Measurements from ENCODE around the gene ATAD2B. TPM values are rescaled to one million over a fixed set of nuclear protein-coding genes. Genes with fewer than 3 reads are reported as not detected.

Gene ATAD2B
- total RNA-seq, result 3.0 and 15.6 TPM in 2 replicates

GRCh38 chr2:23926750-23927571 lies at the start of gene ATAD2B:
ATAD2B (minus strand) TSS chr2:23927123; CDS start chr2:23926770, 353 bp downstream.

DNA sequence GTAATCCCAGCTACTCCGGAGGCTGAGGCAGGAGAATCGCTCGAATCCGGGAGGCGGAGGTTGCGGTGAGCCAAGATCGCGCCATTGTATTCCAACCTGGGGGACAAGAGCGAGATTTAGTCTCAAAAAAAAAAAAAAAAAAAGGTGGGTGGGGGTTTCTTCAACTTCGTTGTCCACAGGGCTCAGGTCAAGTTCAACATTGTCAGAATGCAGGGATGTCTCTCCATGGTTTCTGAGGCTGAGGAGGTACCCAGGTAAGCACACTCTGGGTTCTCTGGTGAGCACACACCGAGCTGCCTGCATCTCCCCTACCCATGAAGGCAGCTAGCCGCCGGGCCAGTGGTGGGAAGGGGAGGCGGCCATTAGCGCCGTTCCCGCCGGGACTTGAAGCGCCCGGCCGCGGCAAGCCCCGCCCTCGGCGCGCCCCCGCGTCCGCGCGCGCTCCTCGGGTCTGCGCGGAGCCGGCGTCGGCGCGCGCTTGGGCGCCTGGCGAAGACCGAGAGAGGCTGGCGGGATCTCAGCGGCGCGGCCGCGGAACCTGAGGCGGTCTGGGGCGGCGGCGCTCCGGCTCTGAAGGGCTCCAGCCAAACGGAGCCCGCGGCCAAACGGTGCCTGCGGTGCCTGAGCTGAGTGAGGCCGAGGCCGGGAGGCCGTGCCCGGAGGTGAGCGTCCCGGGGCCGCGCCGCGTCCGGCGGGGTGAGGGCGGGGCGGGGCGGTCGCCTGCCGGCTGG lies 13.2 kb upstream of the ATAD2B start, which contains the start of gene UBXN2A:
Gene UBXN2A, plus strand, starts transcription at position 477 of the 731 bp plus-strand sequence. CDS start 17,852 bp downstream, outside the sequence.

Other genes with a start within 250 kb of the ATAD2B start
- gene UBXN2A, start 13.3 kb upstream of the ATAD2B start, total RNA-seq, result 12.2 and 13.2 TPM in 2 replicates
- 0.13 TPM in 1 of 2 replicates, not detected in the other for gene MFSD2B, start 83.0 kb upstream of the ATAD2B start, total RNA-seq
- 7.5 and 11.3 TPM in 2 replicates for gene WDCP, start 120.3 kb upstream of the ATAD2B start, total RNA-seq
- 15.5 and 20.7 TPM in 2 replicates for gene FKBP1B, start 122.6 kb upstream of the ATAD2B start, total RNA-seq
- 169 TPM in 2 replicates for gene SF3B6, start 149.2 kb upstream of the ATAD2B start, total RNA-seq
- 54.9 and 77.7 TPM in 2 replicates for gene TP53I3, start 157.7 kb upstream of the ATAD2B start, total RNA-seq
- 0.39 TPM in 1 of 2 replicates, not detected in the other for gene PFN4, start 196.2 kb upstream of the ATAD2B start, total RNA-seq
- gene FAM228B, start 196.3 kb upstream of the ATAD2B start, total RNA-seq, result 9.6 and 11.5 TPM in 2 replicates
- gene FAM228A, start 247.9 kb upstream of the ATAD2B start, total RNA-seq, result 0.08 and 0.39 TPM in 2 replicates